GM18873 (cell line): ENCODE results near the gene OR2D2.
"Not testable (repeated sequence)": the region's sequence is repeated elsewhere in the genome, so short reads cannot be mapped to it uniquely, and the experiment has no call there.

Experiments
- ATAC-seq: cut with Tn5 transposase; IDR thresholded peaks from one replicate; pipeline ENCODE4 v1.9.1; 2021; ENCODE audit warnings: mild to moderate bottlenecking, moderate library complexity, moderate number of reproducible peaks; ENCODE audit not compliant: unreplicated experiment, low FRiP score

Gene OR2D2

GRCh38 chr11:6887711-6888110 is 4.6 kb downstream of the OR2D2 start:
- ATAC-seq = not testable (repeated sequence)

GRCh38 chr11:6882751-6883150 is 9.5 kb downstream of the OR2D2 start:
- no peak for ATAC-seq

- no peak for ATAC-seq
Measured at GRCh38 chr11:6876914-6877313, 15.4 kb downstream of the OR2D2 start.

- ATAC-seq = no peak
Measured at GRCh38 chr11:6876325-6876724, 16.0 kb downstream of the OR2D2 start, which contains the start of gene OR10A4. Gene OR10A4 (plus strand): TSS chr11:6876625. CDS start chr11:6876648, 23 bp downstream.

GRCh38 chr11:6875761-6876160 is 16.5 kb downstream of the OR2D2 start:
- no peak for ATAC-seq

- ATAC-seq = no peak
Measured at GRCh38 chr11:6871278-6871677, 21.0 kb downstream of the OR2D2 start.

GRCh38 chr11:6864438-6864837 is 27.9 kb downstream of the OR2D2 start:
- ATAC-seq = no peak

- ATAC-seq = no peak
Measured at GRCh38 chr11:6862961-6863360, 29.3 kb downstream of the OR2D2 start, which contains the start of gene OR10A2. Gene OR10A2 (plus strand): TSS chr11:6863057. CDS start chr11:6869755, 6,698 bp downstream.

- no peak for ATAC-seq
Measured at GRCh38 chr11:6856871-6857270, 35.4 kb downstream of the OR2D2 start.

- ATAC-seq = no peak
Measured at GRCh38 chr11:6855971-6856541, 36.2 kb downstream of the OR2D2 start.

GRCh38 chr11:6854801-6855200 is 37.5 kb downstream of the OR2D2 start:
- ATAC-seq = not testable (repeated sequence)

GRCh38 chr11:6850526-6850925 is 41.8 kb downstream of the OR2D2 start:
- no peak for ATAC-seq

- no peak for ATAC-seq
Measured at GRCh38 chr11:6845383-6845782, 46.9 kb downstream of the OR2D2 start, which contains the start of gene OR10A5. Gene OR10A5 (plus strand): TSS chr11:6845683. CDS start chr11:6845683, 0 bp downstream.

GRCh38 chr11:6844356-6844755 is 47.9 kb downstream of the OR2D2 start:
- no peak for ATAC-seq

GRCh38 chr11:6843670-6844069 is 48.6 kb downstream of the OR2D2 start:
- no peak for ATAC-seq

- no peak for ATAC-seq
Measured at GRCh38 chr11:6841694-6842093, 50.6 kb downstream of the OR2D2 start.
